ENCODE results near the gene RSPH9.

DNA sequence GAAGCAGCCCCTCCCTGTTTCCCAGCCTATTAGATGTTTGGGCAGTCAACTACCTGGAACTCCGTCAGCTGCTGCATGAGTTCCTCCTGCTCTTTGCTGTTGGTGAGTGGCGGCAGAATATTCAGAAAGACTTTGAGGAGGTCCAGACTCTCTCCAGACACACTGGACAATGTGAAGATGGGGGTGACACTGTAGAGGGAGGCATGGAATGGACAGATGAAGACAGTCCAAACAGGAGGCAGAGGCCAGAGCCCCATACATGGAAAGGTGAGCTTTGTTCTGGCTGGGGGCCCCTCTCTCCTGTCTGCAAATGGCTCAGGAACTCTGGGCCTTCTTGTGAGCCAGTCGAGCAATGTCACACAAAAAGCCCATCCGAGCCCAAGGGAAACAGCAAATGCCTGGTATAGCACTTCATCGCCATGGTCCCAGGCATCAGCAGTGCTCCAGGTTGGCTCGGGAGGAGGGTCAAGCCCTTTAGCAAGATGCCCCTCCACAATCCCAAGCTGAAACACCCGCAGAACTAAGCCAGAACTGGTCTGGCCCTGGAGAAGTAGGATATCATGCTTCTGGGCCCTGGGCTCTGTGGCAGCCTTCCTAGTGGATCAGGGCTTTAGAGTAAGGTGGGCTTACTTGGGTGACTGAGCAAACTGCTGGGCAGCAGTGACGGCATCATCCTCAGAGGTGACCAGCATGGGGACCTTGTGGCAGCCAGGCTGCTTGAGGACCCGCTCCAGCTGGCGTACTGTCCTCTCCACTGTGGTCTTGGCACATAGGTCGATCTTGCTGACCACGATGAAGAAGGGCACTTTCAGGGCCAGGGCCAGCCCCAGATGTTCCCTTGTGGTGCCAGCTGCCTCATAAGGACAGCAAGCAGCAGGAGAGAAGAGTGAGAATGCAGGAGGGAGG is 20.7 kb upstream of the RSPH9 start:
- TF ChIP-seq POLR2A (IDR thresholded peaks at IDR 0.05; ENCODE audit: extremely low read depth, insufficient read length): no peak
- no peak for TF ChIP-seq CTCF (IDR thresholded peaks at IDR 0.05; ENCODE audit: low read depth, low read length)
- TF ChIP-seq MYC (IDR thresholded peaks at IDR 0.05; ENCODE audit: low read depth, low read length): no peak
- TF ChIP-seq, protein P1, sequence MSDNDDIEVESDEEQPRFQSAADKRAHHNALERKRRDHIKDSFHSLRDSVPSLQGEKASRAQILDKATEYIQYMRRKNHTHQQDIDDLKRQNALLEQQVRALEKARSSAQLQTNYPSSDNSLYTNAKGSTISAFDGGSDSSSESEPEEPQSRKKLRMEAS (IDR thresholded peaks at IDR 0.05; ENCODE audit: low read depth, low read length): no peak
